AG09319 (cell line): Measurements from ENCODE around the gene PRR12.

Experiments used
- DNase-seq: peaks from one replicate; pipeline ENCODE4 v3.0.0-alpha.2; 2010; ENCODE audit warnings: low read depth; ENCODE audit errors: extremely low read depth
- CTCF ChIP-seq: IDR thresholded peaks from 2 replicates; pipeline ENCODE4 v1.5.1; 2011; ENCODE audit warnings: low read depth, mild to moderate bottlenecking, inconsistent platforms, low read length, moderate library complexity

PRR12 gene

GRCh38 chr19:49665351-49666119 is 74.6 kb downstream of the PRR12 start, which contains the start of the genes BCL2L12 and IRF3:
TSS of gene BCL2L12 (plus strand) at chr19:49665933. CDS start at chr19:49666693, 760 bp downstream.
TSS of gene IRF3 (minus strand) at chr19:49665857. CDS start at chr19:49664838, 1,019 bp downstream.
- no peak for TF ChIP-seq CTCF

GRCh38 chr19:49666120-49666444 is 75.1 kb downstream of the PRR12 start:
- DNase-seq: no peak
- TF ChIP-seq CTCF: no peak

More at GRCh38 chr19:49665351-49666119, 74.6 kb downstream of the PRR12 start, which contains the start of the genes BCL2L12 and IRF3:
- DNase-seq: peak; percentile 89

- DNase-seq: no peak
- no peak for TF ChIP-seq CTCF
These were observed 76.5 kb downstream of the PRR12 start for GRCh38 chr19:49667473-49667872.

- no peak for DNase-seq
- TF ChIP-seq CTCF: no peak
These were observed 78.5 kb downstream of the PRR12 start for GRCh38 chr19:49669516-49669915.

- peak; percentile 97 for TF ChIP-seq CTCF
- no peak for DNase-seq
These were observed 81.3 kb downstream of the PRR12 start for GRCh38 chr19:49672131-49672919.
